ENCODE results near the gene PRELID3B.
"Not testable (repeated sequence)": the region's sequence is repeated elsewhere in the genome, so short reads cannot be mapped to it uniquely, and the experiment has no call there.

The PRELID3B gene

GRCh38 chr20:59013031-59013951 is 29.3 kb downstream of the PRELID3B start:
- no peak for TF ChIP-seq EZH2phosphoT487 (IDR thresholded peaks at IDR 0.05; ENCODE audit: low read depth)
- TF ChIP-seq CTCF (IDR thresholded peaks at IDR 0.05; ENCODE audit: low read depth, low read length), result no peak
- no peaks in the 10 kb centered on the region for H4K20me1 ChIP-seq (ENCODE audit: insufficient read depth, low read length)
- H3K4me1 ChIP-seq (ENCODE audit: low read length), result peaks cover 34% of the 10 kb centered on the region
- no peak overlapping the region for H3K4me3 ChIP-seq (ENCODE audit: low read length)
- H2AFZ ChIP-seq (ENCODE audit: low read depth, low read length), result no peak overlapping the region
- peaks cover 7% of the 10 kb centered on the region for H3K27me3 ChIP-seq (ENCODE audit: low read depth, low read length)
- no peaks in the 10 kb centered on the region for H3K36me3 ChIP-seq (replicated peaks; ENCODE audit: low read depth, low read length)
- no peak overlapping the region for H3K27ac ChIP-seq (ENCODE audit: low read length)
- no peaks in the 10 kb centered on the region for H3K79me2 ChIP-seq (ENCODE audit: low read length)
- no peak overlapping the region for H3K9ac ChIP-seq (ENCODE audit: low read length)
- no peak overlapping the region for H3K4me2 ChIP-seq (ENCODE audit: low read length)
- H3K9me3 ChIP-seq (ENCODE audit: insufficient read depth, low read length), result no peaks in the 10 kb centered on the region

- not testable (repeated sequence) for H3K79me2 ChIP-seq (ENCODE audit: low read length); H3K36me3 ChIP-seq (replicated peaks; ENCODE audit: low read depth, low read length); H3K27ac ChIP-seq (ENCODE audit: low read length); H3K9me3 ChIP-seq (ENCODE audit: insufficient read depth, low read length); H3K9ac ChIP-seq (ENCODE audit: low read length); H3K4me2 ChIP-seq (ENCODE audit: low read length); H2AFZ ChIP-seq (ENCODE audit: low read depth, low read length); H3K4me3 ChIP-seq (ENCODE audit: low read length); H3K27me3 ChIP-seq (ENCODE audit: low read depth, low read length); H4K20me1 ChIP-seq (ENCODE audit: insufficient read depth, low read length)
- peaks cover 41% of the 10 kb centered on the region for H3K4me1 ChIP-seq (ENCODE audit: low read length)
Measured at GRCh38 chr20:59011874-59012157, 30.8 kb downstream of the PRELID3B start.

GRCh38 chr20:59010995-59011873 is 31.4 kb downstream of the PRELID3B start:
- TF ChIP-seq EZH2phosphoT487 (IDR thresholded peaks at IDR 0.05; ENCODE audit: low read depth) (no peak), CTCF (IDR thresholded peaks at IDR 0.05; ENCODE audit: low read depth, low read length) (no peak; the same call in 1 of the 2 replicates)
- Histone ChIP-seq H2AFZ (ENCODE audit: low read depth, low read length) (no peak overlapping the region), H3K9me3 (ENCODE audit: insufficient read depth, low read length) (no peaks in the 10 kb centered on the region), H3K27me3 (ENCODE audit: low read depth, low read length) (peaks cover 7% of the 10 kb centered on the region), H3K27ac (ENCODE audit: low read length) (no peak overlapping the region), H3K79me2 (ENCODE audit: low read length) (peaks cover 13% of the 10 kb centered on the region), H3K9ac (ENCODE audit: low read length) (no peak overlapping the region), H4K20me1 (ENCODE audit: insufficient read depth, low read length) (no peaks in the 10 kb centered on the region), H3K4me2 (ENCODE audit: low read length) (no peak overlapping the region), H3K36me3 (replicated peaks; ENCODE audit: low read depth, low read length) (peaks cover under 1% of the 10 kb centered on the region), H3K4me1 (ENCODE audit: low read length) (peaks cover 35% of the 10 kb centered on the region), H3K4me3 (ENCODE audit: low read length) (no peak overlapping the region)

- Histone ChIP-seq H3K79me2 (ENCODE audit: low read length) (peaks cover 21% of the 10 kb centered on the region), H3K27me3 (ENCODE audit: low read depth, low read length) (peaks cover 7% of the 10 kb centered on the region), H3K36me3 (replicated peaks; ENCODE audit: low read depth, low read length) (peaks cover 8% of the 10 kb centered on the region), H3K9me3 (ENCODE audit: insufficient read depth, low read length) (no peaks in the 10 kb centered on the region), H3K4me3 (ENCODE audit: low read length) (no peak overlapping the region), H3K27ac (ENCODE audit: low read length) (no peak overlapping the region), H4K20me1 (ENCODE audit: insufficient read depth, low read length) (no peaks in the 10 kb centered on the region), H3K9ac (ENCODE audit: low read length) (no peak overlapping the region), H3K4me2 (ENCODE audit: low read length) (peak overlapping the region; percentile 11), H2AFZ (ENCODE audit: low read depth, low read length) (no peak overlapping the region), H3K4me1 (ENCODE audit: low read length) (peaks cover 42% of the 10 kb centered on the region)
- TF ChIP-seq EZH2phosphoT487 (IDR thresholded peaks at IDR 0.05; ENCODE audit: low read depth) (no peak), CTCF (IDR thresholded peaks at IDR 0.05; ENCODE audit: low read depth, low read length) (peak; percentile 18; the same call in 1 of the 2 replicates)
Measured at GRCh38 chr20:59010321-59010994, 32.1 kb downstream of the PRELID3B start.

Measured in OCI-LY3 (cell line).